GM18505 (cell line): Measurements from ENCODE around the gene SMCR8.
"Not testable (repeated sequence)": the region's sequence is repeated elsewhere in the genome, so short reads cannot be mapped to it uniquely, and the experiment has no call there.

Experiments
- ATAC-seq: cut with Tn5 transposase; IDR thresholded peaks from one replicate; pipeline ENCODE4 v1.9.1; 2021; ENCODE audit not compliant: unreplicated experiment
- POLR2A ChIP-seq: IDR thresholded peaks from 4 replicates; pipeline ENCODE4 v1.6.1; 2011; ENCODE audit warnings: borderline replicate concordance; ENCODE audit not compliant: insufficient read depth, insufficient read length; ENCODE audit errors: extremely low read depth

The SMCR8 gene

DNA sequence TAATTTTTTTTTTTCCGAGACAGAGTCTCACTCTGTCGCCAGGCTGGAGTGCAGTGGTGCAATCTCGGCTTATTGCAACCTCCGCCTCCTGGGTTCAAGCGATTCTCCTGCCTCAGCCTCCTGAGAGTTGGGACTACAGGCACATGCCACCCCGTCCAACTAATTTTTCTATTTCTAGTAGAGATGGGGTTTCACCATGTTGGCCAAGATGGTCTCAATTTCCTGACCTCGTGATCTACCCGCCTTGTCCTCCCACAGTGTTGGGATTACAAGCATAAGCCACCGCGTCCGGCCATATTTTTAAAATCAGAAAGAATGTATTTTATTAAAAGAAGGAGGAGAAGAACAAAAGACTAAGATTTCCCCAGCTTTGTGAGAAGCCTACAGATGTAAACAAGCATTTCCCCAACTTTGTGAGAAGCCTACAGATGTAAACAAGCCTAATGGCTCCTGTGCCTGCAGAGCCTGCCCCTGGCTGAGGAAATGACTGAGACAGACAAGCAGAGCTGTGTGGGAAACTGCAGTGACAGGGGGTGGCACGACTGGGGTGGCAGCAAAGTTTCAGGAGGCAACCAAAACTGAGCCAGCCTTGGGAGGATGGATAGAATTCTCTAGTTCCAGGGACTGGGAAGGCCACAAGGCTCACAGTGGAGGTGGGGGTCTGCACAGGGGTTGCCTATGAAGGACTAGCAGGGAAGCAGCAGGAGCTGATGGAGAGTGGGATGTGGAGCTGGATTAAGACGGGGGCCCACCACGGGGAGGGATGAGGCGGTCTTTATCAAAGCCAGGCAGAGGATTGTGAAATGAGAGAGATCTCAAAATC, 23.2 kb upstream of the SMCR8 start:
- ATAC-seq, result no peak
- TF ChIP-seq POLR2A, result no peak

DNA sequence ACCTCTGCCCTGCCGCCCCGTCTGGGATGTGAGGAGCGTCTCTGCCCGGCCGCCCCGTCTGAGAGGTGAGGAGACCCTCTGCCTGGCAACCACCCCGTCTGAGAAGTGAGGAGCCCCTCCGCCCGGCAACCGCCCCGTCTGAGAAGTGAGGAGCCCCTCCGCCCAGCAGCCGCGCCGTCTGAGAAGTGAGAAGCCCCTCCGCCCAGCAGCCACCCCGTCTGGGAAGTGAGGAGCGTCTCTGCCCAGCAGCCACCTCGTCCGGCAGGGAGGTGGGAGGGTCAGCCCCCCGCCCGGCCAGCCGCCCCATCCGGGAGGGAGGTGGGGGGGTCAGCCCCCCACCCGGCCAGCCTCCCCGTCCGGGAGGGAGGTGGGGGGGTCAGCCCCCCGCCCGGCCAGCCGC, 17.0 kb upstream of the SMCR8 start:
- ATAC-seq, result not testable (repeated sequence)

DNA sequence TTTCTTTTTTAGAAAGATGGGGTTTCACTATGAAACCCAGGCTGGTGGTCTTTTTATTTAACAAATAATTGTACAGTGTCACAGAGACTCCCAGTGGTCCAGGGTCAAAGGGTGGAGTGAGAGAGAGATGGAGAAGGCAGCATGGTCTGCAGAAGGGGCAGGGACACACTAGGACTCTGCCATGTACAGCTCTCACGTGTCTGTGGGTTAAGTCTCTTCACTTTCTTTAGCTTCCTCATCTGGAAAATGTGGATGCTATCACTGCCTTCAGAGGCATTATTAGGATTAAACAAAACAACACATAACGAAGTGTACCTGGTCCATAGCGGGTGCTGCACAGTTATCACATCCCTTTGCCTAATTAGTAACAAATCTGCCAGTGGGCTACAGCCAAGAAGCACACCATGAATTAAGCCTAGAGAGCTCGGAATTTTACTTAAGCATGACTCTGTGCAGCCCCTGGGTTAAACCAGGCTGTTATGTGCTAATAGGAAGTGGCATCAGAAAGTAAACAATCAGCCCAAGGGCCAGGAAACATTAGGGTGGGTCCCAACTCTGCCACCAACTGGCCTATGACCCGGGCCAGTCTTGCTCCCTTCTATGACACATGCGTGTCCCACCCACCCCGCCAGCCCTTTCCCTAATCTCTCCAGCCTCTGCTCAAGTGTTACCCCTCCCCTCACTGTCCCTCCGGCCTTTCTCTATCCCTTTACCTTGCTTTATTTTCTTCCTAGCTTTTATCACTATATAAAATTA, 14.2 kb upstream of the SMCR8 start:
- ATAC-seq, result no peak
- TF ChIP-seq POLR2A, result no peak

DNA sequence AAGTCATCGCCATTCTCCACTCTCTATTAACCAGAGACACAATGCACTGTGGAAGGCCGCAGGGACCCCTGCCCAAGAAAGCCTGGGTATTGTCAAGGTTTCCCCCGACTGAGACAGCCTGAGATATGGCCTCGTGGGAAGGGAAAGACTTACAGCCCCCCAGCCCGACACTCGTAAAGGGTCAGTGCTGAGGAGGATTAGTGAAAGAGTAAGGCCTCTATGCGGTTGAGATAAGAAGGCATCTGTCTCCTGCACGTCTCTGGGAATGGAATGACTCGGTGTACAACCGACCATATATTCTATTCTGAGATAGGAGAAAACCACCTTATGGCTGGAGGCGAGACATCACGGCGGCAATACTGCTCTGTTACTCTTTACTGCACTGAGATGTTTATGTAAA, 11.9 kb upstream of the SMCR8 start:
- not testable (repeated sequence) for ATAC-seq

DNA sequence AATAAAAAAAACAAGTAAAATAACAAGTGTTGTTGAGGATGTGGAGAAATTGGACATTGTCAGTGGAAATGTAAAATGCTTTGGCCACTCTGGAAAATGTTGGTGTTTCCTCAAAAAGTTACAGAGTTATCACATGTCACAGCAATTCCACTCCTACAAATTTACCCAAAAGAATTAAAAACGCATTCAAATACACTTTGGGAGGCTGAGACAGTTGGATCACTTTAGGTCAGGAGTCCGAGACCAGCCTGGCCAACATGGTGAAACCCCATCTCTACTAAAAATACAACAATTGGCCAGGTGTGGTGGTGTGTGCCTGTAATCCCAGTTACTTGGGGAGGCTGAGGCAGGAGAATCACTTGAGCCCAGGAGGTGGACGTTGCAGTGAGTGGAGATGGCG, 5.9 kb upstream of the SMCR8 start:
- TF ChIP-seq POLR2A, result no peak
- no peak for ATAC-seq

DNA sequence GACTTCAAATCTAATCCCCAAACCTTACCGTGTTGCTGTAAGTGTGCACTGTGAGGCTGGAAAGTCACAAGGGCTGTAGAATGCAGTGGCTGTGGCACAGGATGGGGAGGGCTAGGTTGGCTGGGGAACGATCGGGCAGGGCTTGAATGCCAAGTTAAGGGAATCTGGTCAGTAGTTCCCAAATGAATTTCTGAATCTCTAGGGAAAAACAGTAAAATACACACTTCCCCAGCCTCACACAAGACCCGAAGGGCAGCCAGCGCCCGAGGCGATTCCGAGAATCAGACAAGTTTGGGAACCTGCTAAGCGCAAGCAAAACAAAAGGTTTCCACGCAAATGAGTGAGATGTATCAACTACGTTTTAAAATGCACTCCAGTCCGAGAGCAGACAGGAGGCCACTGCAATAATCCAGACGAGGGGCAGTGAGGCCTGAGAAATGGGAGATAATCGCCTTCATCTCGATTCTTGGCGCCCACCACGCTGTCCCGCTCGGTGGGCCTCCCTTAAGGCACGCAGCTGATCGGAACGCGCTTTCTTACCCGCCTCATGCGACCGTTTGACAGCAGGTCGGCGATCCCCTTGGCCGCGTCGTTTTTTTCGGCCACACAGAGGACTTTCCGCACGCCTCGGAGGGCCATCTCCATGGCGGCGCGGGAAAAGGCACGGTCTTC, 898 bp upstream of the SMCR8 start:
- no peak for TF ChIP-seq POLR2A
- ATAC-seq, result peak; percentile 6

DNA sequence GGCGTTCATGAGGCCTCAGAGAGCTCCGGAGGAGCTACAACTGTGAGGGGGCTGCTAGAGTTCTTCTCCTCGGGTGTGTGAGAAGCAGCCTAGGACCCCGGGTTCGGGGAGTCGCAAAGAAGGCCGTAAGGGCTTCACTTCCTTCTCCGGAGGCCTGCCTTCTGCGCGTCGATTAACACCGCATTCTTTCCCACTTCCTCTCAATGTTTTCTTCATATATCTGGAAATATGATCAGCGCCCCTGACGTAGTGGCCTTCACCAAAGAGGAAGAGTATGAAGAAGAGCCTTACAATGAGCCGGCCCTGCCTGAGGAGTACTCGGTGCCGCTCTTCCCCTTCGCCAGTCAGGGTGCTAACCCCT, 449 bp downstream of the SMCR8 start:
- ATAC-seq, result no peak
- TF ChIP-seq POLR2A, result no peak

DNA sequence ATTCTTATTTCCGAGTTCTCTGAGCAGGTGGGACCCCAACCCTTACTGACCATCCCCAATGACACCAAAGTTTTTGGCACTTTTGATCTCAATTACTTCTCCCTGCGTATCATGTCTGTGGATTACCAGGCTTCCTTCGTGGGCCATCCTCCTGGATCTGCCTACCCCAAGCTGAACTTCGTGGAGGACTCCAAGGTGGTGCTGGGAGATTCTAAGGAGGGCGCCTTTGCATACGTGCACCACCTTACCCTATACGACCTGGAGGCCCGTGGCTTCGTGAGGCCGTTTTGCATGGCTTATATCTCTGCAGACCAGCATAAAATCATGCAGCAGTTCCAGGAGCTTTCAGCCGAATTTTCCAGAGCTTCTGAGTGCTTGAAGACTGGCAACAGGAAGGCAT, 868 bp downstream of the SMCR8 start:
- no peak for TF ChIP-seq POLR2A

GRCh38 chr17:18318117-18318516, 3.0 kb downstream of the SMCR8 start:
- ATAC-seq, result no peak

More for the DNA sequence above, 868 bp downstream of the SMCR8 start:
- ATAC-seq, result no peak

GRCh38 chr17:18318771-18319450, 3.8 kb downstream of the SMCR8 start:
- TF ChIP-seq POLR2A, result no peak
- ATAC-seq, result no peak

More at GRCh38 chr17:18318117-18318516, 3.0 kb downstream of the SMCR8 start:
- TF ChIP-seq POLR2A, result no peak

DNA sequence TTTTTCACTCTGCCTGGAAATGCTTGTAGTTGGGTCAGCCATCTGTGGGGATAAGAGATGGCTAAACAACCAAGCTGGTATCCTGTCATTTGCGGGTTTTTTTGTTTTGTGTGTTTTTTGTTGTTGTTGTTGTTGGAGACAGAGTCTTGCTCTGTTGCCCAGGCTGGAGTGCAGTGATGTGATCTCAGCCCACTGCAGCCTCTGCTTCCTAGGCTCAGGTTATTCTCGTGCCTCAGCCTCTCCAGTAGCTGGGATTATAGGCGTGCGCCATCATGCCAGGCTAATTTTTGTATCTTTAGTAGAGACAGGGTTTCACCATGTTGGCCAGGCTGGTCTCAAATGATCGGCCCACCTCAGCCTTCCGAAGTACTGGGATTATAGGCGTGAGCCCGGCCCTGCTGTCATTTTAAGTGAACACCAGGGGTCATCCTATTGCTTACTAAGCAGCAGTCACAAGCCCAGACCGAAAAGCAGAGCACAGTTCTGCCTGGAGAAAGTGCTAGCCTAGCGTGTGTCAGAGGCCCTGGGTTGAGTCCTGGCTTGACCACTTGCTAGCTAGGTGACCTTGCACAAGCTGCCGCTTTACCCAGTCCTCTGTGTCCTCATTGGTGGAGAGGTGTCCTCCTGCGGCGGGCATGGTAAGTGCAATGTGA, 4.6 kb downstream of the SMCR8 start:
- TF ChIP-seq POLR2A, result no peak

GRCh38 chr17:18320301-18320700, 5.2 kb downstream of the SMCR8 start:
- ATAC-seq, result no peak
- TF ChIP-seq POLR2A, result no peak

More for the DNA sequence above, 4.6 kb downstream of the SMCR8 start:
- ATAC-seq, result no peak

DNA sequence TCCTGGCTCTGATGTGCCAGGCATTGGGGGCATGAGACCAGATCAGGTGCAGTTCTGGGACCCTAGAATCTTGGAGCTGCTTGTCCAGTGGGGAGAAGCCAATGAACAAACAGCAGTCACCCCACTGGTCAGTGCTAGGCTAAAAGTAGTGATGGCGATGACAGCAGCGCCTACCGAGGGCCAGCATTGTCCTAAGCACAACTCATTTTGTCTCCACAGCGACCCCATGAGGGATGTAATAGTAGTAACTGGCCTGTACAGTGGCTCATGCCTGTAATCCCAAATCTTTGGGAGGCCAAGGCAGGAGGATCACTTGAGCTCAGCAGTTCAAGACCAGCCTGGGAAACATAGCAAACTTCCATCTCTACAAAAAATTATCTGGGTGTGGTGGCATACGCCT, 6.2 kb downstream of the SMCR8 start:
- TF ChIP-seq POLR2A, result no peak
- no peak for ATAC-seq
